ENCODE results near the gene PACSIN1.

The PACSIN1 gene

GRCh38 chr6:34457382-34457741 is 8.5 kb upstream of the PACSIN1 start:
- H3K4me1 ChIP-seq (ENCODE audit: control insufficient read depth, insufficient read depth, low read length, poor library complexity, severe bottlenecking) = no peaks in the 10 kb centered on the region
- H3K9me3 ChIP-seq (ENCODE audit: control insufficient read depth, low read length) = no peaks in the 10 kb centered on the region
- H3K4me3 ChIP-seq (ENCODE audit: insufficient read depth, low read depth, low read length, poor library complexity, severe bottlenecking) = no peak overlapping the region
- no peaks in the 10 kb centered on the region for H3K36me3 ChIP-seq (ENCODE audit: control insufficient read depth, insufficient read depth, low read length)
- no peaks in the 10 kb centered on the region for H3K27me3 ChIP-seq (replicated peaks; ENCODE audit: control insufficient read depth, insufficient read depth, low read length, poor library complexity, severe bottlenecking)
- no peak overlapping the region for H3K27ac ChIP-seq (ENCODE audit: insufficient read depth, low read length, poor library complexity, severe bottlenecking)
- no peak for DNase-seq

GRCh38 chr6:34457742-34458735 is 7.8 kb upstream of the PACSIN1 start:
- Histone ChIP-seq H3K27ac (ENCODE audit: insufficient read depth, low read length, poor library complexity, severe bottlenecking) (no peak overlapping the region), H3K36me3 (ENCODE audit: control insufficient read depth, insufficient read depth, low read length) (no peaks in the 10 kb centered on the region), H3K9me3 (ENCODE audit: control insufficient read depth, low read length) (no peaks in the 10 kb centered on the region), H3K4me3 (ENCODE audit: insufficient read depth, low read depth, low read length, poor library complexity, severe bottlenecking) (no peak overlapping the region), H3K27me3 (replicated peaks; ENCODE audit: control insufficient read depth, insufficient read depth, low read length, poor library complexity, severe bottlenecking) (no peaks in the 10 kb centered on the region), H3K4me1 (ENCODE audit: control insufficient read depth, insufficient read depth, low read length, poor library complexity, severe bottlenecking) (no peaks in the 10 kb centered on the region)
- no peak for DNase-seq

GRCh38 chr6:34459899-34460593 is 5.8 kb upstream of the PACSIN1 start:
- Histone ChIP-seq H3K27me3 (replicated peaks; ENCODE audit: control insufficient read depth, insufficient read depth, low read length, poor library complexity, severe bottlenecking) (peaks cover under 1% of the 10 kb centered on the region), H3K36me3 (ENCODE audit: control insufficient read depth, insufficient read depth, low read length) (no peaks in the 10 kb centered on the region), H3K4me3 (ENCODE audit: insufficient read depth, low read depth, low read length, poor library complexity, severe bottlenecking) (no peak overlapping the region), H3K27ac (ENCODE audit: insufficient read depth, low read length, poor library complexity, severe bottlenecking) (no peak overlapping the region), H3K9me3 (ENCODE audit: control insufficient read depth, low read length) (no peaks in the 10 kb centered on the region), H3K4me1 (ENCODE audit: control insufficient read depth, insufficient read depth, low read length, poor library complexity, severe bottlenecking) (no peaks in the 10 kb centered on the region)
- DNase-seq = peak; percentile 2 to 34 (median 8)

GRCh38 chr6:34460796-34461507 is 4.9 kb upstream of the PACSIN1 start:
- Histone ChIP-seq H3K4me3 (ENCODE audit: insufficient read depth, low read depth, low read length, poor library complexity, severe bottlenecking) (no peak overlapping the region), H3K36me3 (ENCODE audit: control insufficient read depth, insufficient read depth, low read length) (no peaks in the 10 kb centered on the region), H3K27ac (ENCODE audit: insufficient read depth, low read length, poor library complexity, severe bottlenecking) (no peak overlapping the region), H3K9me3 (ENCODE audit: control insufficient read depth, low read length) (no peaks in the 10 kb centered on the region), H3K27me3 (replicated peaks; ENCODE audit: control insufficient read depth, insufficient read depth, low read length, poor library complexity, severe bottlenecking) (peaks cover 7% of the 10 kb centered on the region), H3K4me1 (ENCODE audit: control insufficient read depth, insufficient read depth, low read length, poor library complexity, severe bottlenecking) (no peaks in the 10 kb centered on the region)
- no peak for DNase-seq

- no peak overlapping the region for H3K4me3 ChIP-seq (ENCODE audit: insufficient read depth, low read depth, low read length, poor library complexity, severe bottlenecking)
- H3K27ac ChIP-seq (ENCODE audit: insufficient read depth, low read length, poor library complexity, severe bottlenecking) = no peak overlapping the region
- DNase-seq = no peak
- no peaks in the 10 kb centered on the region for H3K9me3 ChIP-seq (ENCODE audit: control insufficient read depth, low read length)
- peaks cover 15% of the 10 kb centered on the region for H3K27me3 ChIP-seq (replicated peaks; ENCODE audit: control insufficient read depth, insufficient read depth, low read length, poor library complexity, severe bottlenecking)
- H3K36me3 ChIP-seq (ENCODE audit: control insufficient read depth, insufficient read depth, low read length) = no peaks in the 10 kb centered on the region
- no peaks in the 10 kb centered on the region for H3K4me1 ChIP-seq (ENCODE audit: control insufficient read depth, insufficient read depth, low read length, poor library complexity, severe bottlenecking)
Measured at GRCh38 chr6:34462010-34462409, 3.9 kb upstream of the PACSIN1 start.

GRCh38 chr6:34462551-34462971 is 3.3 kb upstream of the PACSIN1 start:
- Histone ChIP-seq H3K27ac (ENCODE audit: insufficient read depth, low read length, poor library complexity, severe bottlenecking) (no peak overlapping the region), H3K9me3 (ENCODE audit: control insufficient read depth, low read length) (no peaks in the 10 kb centered on the region), H3K27me3 (replicated peaks; ENCODE audit: control insufficient read depth, insufficient read depth, low read length, poor library complexity, severe bottlenecking) (peaks cover 15% of the 10 kb centered on the region), H3K4me1 (ENCODE audit: control insufficient read depth, insufficient read depth, low read length, poor library complexity, severe bottlenecking) (no peaks in the 10 kb centered on the region), H3K36me3 (ENCODE audit: control insufficient read depth, insufficient read depth, low read length) (no peaks in the 10 kb centered on the region), H3K4me3 (ENCODE audit: insufficient read depth, low read depth, low read length, poor library complexity, severe bottlenecking) (no peak overlapping the region)
- no peak for DNase-seq

- no peaks in the 10 kb centered on the region for H3K9me3 ChIP-seq (ENCODE audit: control insufficient read depth, low read length)
- H3K4me3 ChIP-seq (ENCODE audit: insufficient read depth, low read depth, low read length, poor library complexity, severe bottlenecking) = no peak overlapping the region
- peaks cover 15% of the 10 kb centered on the region for H3K27me3 ChIP-seq (replicated peaks; ENCODE audit: control insufficient read depth, insufficient read depth, low read length, poor library complexity, severe bottlenecking)
- DNase-seq = no peak
- H3K36me3 ChIP-seq (ENCODE audit: control insufficient read depth, insufficient read depth, low read length) = no peaks in the 10 kb centered on the region
- H3K27ac ChIP-seq (ENCODE audit: insufficient read depth, low read length, poor library complexity, severe bottlenecking) = no peak overlapping the region
- H3K4me1 ChIP-seq (ENCODE audit: control insufficient read depth, insufficient read depth, low read length, poor library complexity, severe bottlenecking) = no peaks in the 10 kb centered on the region
Measured at GRCh38 chr6:34463299-34463698, 2.6 kb upstream of the PACSIN1 start.

- Histone ChIP-seq H3K36me3 (ENCODE audit: control insufficient read depth, insufficient read depth, low read length) (no peaks in the 10 kb centered on the region), H3K9me3 (ENCODE audit: control insufficient read depth, low read length) (no peaks in the 10 kb centered on the region), H3K27ac (ENCODE audit: insufficient read depth, low read length, poor library complexity, severe bottlenecking) (no peak overlapping the region), H3K4me3 (ENCODE audit: insufficient read depth, low read depth, low read length, poor library complexity, severe bottlenecking) (no peak overlapping the region), H3K4me1 (ENCODE audit: control insufficient read depth, insufficient read depth, low read length, poor library complexity, severe bottlenecking) (no peaks in the 10 kb centered on the region), H3K27me3 (replicated peaks; ENCODE audit: control insufficient read depth, insufficient read depth, low read length, poor library complexity, severe bottlenecking) (peaks cover 15% of the 10 kb centered on the region)
- no peak for DNase-seq
Measured at GRCh38 chr6:34463849-34464248, 2.0 kb upstream of the PACSIN1 start.

GRCh38 chr6:34466242-34467185 is 638 bp downstream of the PACSIN1 start:
- DNase-seq = no peak
- Histone ChIP-seq H3K4me1 (ENCODE audit: control insufficient read depth, insufficient read depth, low read length, poor library complexity, severe bottlenecking) (no peaks in the 10 kb centered on the region), H3K27ac (ENCODE audit: insufficient read depth, low read length, poor library complexity, severe bottlenecking) (no peak overlapping the region), H3K27me3 (replicated peaks; ENCODE audit: control insufficient read depth, insufficient read depth, low read length, poor library complexity, severe bottlenecking) (peaks cover 15% of the 10 kb centered on the region), H3K9me3 (ENCODE audit: control insufficient read depth, low read length) (no peaks in the 10 kb centered on the region), H3K4me3 (ENCODE audit: insufficient read depth, low read depth, low read length, poor library complexity, severe bottlenecking) (no peak overlapping the region), H3K36me3 (ENCODE audit: control insufficient read depth, insufficient read depth, low read length) (no peaks in the 10 kb centered on the region)

All from effector memory CD4-positive, alpha-beta T cell (primary cell).